HG03432 (cell line): Measurements from ENCODE around the gene IPO11.
"Not testable (repeated sequence)": the region's sequence is repeated elsewhere in the genome, so short reads cannot be mapped to it uniquely, and the experiment has no call there.

Source experiments
- ATAC-seq: cut with Tn5 transposase; IDR thresholded peaks from one replicate; pipeline ENCODE4 v1.9.1; 2021; ENCODE audit warnings: mild to moderate bottlenecking, moderate library complexity; ENCODE audit not compliant: unreplicated experiment

IPO11 gene

GRCh38 chr5:62594364-62594984 lies 181.9 kb downstream of the IPO11 start:
- ATAC-seq, result no peak

GRCh38 chr5:62596096-62596495 lies 183.5 kb downstream of the IPO11 start:
- no peak for ATAC-seq

GRCh38 chr5:62596691-62597090 lies 184.1 kb downstream of the IPO11 start:
- no peak for ATAC-seq

GRCh38 chr5:62597314-62597713 lies 184.8 kb downstream of the IPO11 start:
- no peak for ATAC-seq

GRCh38 chr5:62600560-62601252 lies 188.1 kb downstream of the IPO11 start:
- ATAC-seq, result no peak

- no peak for ATAC-seq
Observed at GRCh38 chr5:62603934-62604333, 191.4 kb downstream of the IPO11 start.

- no peak for ATAC-seq
Observed at GRCh38 chr5:62605638-62606037, 193.1 kb downstream of the IPO11 start.

GRCh38 chr5:62606878-62607277 lies 194.3 kb downstream of the IPO11 start:
- ATAC-seq, result no peak

GRCh38 chr5:62607615-62608014 lies 195.1 kb downstream of the IPO11 start:
- no peak for ATAC-seq

- ATAC-seq, result no peak
Observed at GRCh38 chr5:62608529-62609511, 196.3 kb downstream of the IPO11 start.

GRCh38 chr5:62614355-62614754 lies 201.8 kb downstream of the IPO11 start:
- no peak for ATAC-seq

GRCh38 chr5:62616615-62617277 lies 204.2 kb downstream of the IPO11 start:
- no peak for ATAC-seq

- ATAC-seq, result no peak
Observed at GRCh38 chr5:62617943-62618342, 205.4 kb downstream of the IPO11 start.

- ATAC-seq, result no peak
Observed at GRCh38 chr5:62620761-62621160, 208.2 kb downstream of the IPO11 start.

- no peak for ATAC-seq
Observed at GRCh38 chr5:62621280-62621679, 208.7 kb downstream of the IPO11 start.

- no peak for ATAC-seq
Observed at GRCh38 chr5:62623271-62623670, 210.7 kb downstream of the IPO11 start.

GRCh38 chr5:62624436-62624835 lies 211.9 kb downstream of the IPO11 start:
- ATAC-seq, result not testable (repeated sequence)

GRCh38 chr5:62626534-62626933 lies 214.0 kb downstream of the IPO11 start:
- no peak for ATAC-seq

GRCh38 chr5:62627121-62627520 lies 214.6 kb downstream of the IPO11 start:
- no peak for ATAC-seq

- ATAC-seq, result no peak
Observed at GRCh38 chr5:62627901-62628300, 215.3 kb downstream of the IPO11 start.
